Measurements from ENCODE around the gene RELA. TPM values are rescaled to one million over a fixed set of nuclear protein-coding genes. Genes with fewer than 3 reads are reported as not detected.
A peak's percentile ranks its signal among the peaks of the same experiment; 100 is the strongest.

RELA gene
- total and polyA plus RNA-seq, 5 experiments from 2014 or later, result 38.4 to 184 (median 69.8) TPM

DNA sequence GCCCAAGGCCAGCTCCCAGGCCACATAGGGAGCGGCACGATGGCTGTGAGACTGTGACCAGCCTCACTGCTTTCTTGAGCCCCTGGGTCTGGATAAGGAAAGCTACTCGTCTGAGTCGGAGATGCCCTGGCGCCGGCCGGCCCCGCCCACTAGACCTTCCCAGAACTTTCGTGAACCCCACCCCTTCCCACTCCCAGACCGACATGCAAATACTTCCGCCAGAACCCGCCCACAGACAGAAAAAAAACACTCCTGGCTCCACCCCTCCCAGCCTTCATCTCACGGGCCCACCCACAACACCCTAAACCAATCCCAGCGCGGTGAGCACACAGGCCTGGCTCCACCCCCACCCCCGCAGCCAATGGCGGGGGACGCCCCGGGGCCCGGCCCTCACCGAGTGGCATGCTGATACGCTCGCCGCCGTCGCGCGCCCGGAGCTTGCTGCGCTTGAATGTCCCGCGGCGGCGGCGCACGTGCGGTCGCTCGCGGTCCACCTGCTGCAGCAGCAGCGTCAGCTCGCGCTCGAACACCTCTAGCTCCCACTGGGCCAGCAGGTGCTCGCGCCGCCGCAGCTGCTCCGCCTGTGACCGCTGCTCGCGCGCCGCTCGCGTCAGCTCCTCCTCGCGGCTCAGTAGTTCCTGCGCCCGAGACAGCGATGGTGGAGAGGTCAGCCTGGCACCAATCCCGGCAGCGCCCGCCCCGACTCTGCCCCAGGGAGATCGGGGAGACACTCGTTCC, 55.7 kb downstream of the RELA start:
- Mint-ChIP-seq H3K27ac (peak overlapping the region in 2 of 10 donors; percentile 14 to 57), H3K27me3 (no peaks in the 10 kb centered on the region), H3K4me1 (peaks cover 12 to 34% (median 30%) of the 10 kb centered on the region in 4 donors), H3K9me3 (no peaks in the 10 kb centered on the region), H3K36me3 (peaks cover 0 to 60% (median 6%) of the 10 kb centered on the region in 3 donors), H3K4me3 (peak overlapping the region in 1 of 10 donors; percentile 62)
- POLR2A ChIA-PET, result interaction anchor here (0.5 to 2.0 kb wide), 4 partner anchors 13 to 100 kb away, joined by 4 to 5 read pairs (median 4); no protein-coding TSS in a partner anchor
- ATAC-seq, result peak; percentile 32 to 37
- DNase-seq, result no peak

DNA sequence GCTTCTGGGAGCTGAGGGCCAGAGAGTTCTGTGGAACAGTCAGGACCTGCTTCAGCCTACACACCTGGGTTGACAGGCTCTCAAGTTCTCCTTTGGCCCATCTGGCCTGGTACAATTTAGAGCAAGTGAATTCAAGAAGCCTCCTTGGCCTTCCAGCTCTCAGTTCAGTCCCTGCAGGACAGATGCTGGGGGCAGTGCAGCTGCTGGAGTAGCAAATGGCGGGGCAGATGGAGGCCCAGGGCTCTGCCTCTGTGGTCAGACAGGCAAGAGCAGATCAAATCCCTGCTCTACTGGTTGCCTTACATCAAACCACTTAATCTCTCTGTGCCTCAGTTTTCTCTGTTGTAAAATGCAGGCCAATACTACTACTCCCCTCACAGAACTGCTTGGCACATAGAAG, 58.5 kb downstream of the RELA start:
- Mint-ChIP-seq H3K4me3 (no peak overlapping the region), H3K27me3 (no peaks in the 10 kb centered on the region), H3K4me1 (peaks cover 2 to 6% (median 5%) of the 10 kb centered on the region in 4 donors), H3K27ac (peak overlapping the region in 1 of 10 donors; percentile 9), H3K9me3 (no peaks in the 10 kb centered on the region), H3K36me3 (peaks cover 0 to 51% (median 6%) of the 10 kb centered on the region in 3 donors)
- ATAC-seq (no peak), DNase-seq (no peak)
- POLR2A ChIA-PET, result interaction anchor here (1.0 to 1.3 kb wide), 2 partner anchors 11 to 14 kb away, joined by 3 to 6 read pairs; partner anchors contain the start of gene PCNX3

Small RNA genes within 50 kb of the gene (microRNA-seq; reads per million reads assigned to microRNA genes)
- gene MIR4489 (ENCODE audit: borderline microRNAs expressed) (not detected), gene MIR4690 (ENCODE audit: borderline microRNAs expressed) (not detected)

Other genes starting within 250 kb of the RELA start
- 100 to 1,000 TPM; 375 to 414 TPM for gene NEAT1, start 240.1 kb downstream of the RELA start, total RNA-seq
- gene NEAT1, start 240.1 kb downstream of the RELA start, polyA plus RNA-seq, result 1 to 10 TPM; 1.3 to 2.9 (median 1.9) TPM
- over 10,000 TPM; 29,995 to 30,085 TPM for gene MALAT1, start 163.9 kb downstream of the RELA start, total RNA-seq
- gene MALAT1, start 163.9 kb downstream of the RELA start, polyA plus RNA-seq, result 1,000 to 10,000 TPM; 1,355 to 3,419 (median 2,188) TPM
- gene SCYL1, start 137.8 kb downstream of the RELA start, total RNA-seq, result 10 to 100 TPM; 69.0 to 70.6 TPM
- 10 to 100 TPM; 23.2 to 41.5 (median 33.5) TPM for gene SCYL1, start 137.8 kb downstream of the RELA start, polyA plus RNA-seq
- gene LTBP3, start 104.6 kb downstream of the RELA start, total RNA-seq, result 100 to 1,000 TPM; 258 to 261 TPM
- gene LTBP3, start 104.6 kb downstream of the RELA start, polyA plus RNA-seq, result 10 to 100 TPM in 2 of 3 donors, 1 to 10 TPM in 1; 7.3 to 35.0 (median 18.9) TPM
- 10 to 100 TPM; 31.5 to 32.7 TPM for gene ZNRD2, start 92.4 kb downstream of the RELA start, total RNA-seq
- gene ZNRD2, start 92.4 kb downstream of the RELA start, polyA plus RNA-seq, result 10 to 100 TPM; 62.9 to 86.3 (median 80.1) TPM
- gene FAM89B, start 90.4 kb downstream of the RELA start, total RNA-seq, result 10 to 100 TPM; 39.3 to 42.1 TPM
- gene FAM89B, start 90.4 kb downstream of the RELA start, polyA plus RNA-seq, result 100 to 1,000 TPM in 2 of 3 donors, 10 to 100 TPM in 1; 70.9 to 122 (median 101) TPM
- 100 to 1,000 TPM; 101 to 108 TPM for gene EHBP1L1, start 86.9 kb downstream of the RELA start, total RNA-seq
- 10 to 100 TPM; 10.8 to 19.8 (median 11.5) TPM for gene EHBP1L1, start 86.9 kb downstream of the RELA start, polyA plus RNA-seq
- gene KCNK7, start 67.1 kb downstream of the RELA start, total RNA-seq, result 1 to 10 TPM; 2.4 to 5.0 TPM
- gene KCNK7, start 67.1 kb downstream of the RELA start, polyA plus RNA-seq, result under 1 TPM in 1 of 3 donors, not detected in 2; 0.34 TPM
- 10 to 100 TPM; 61.6 to 66.3 TPM for gene MAP3K11, start 48.7 kb downstream of the RELA start, total RNA-seq
- 10 to 100 TPM in 2 of 3 donors, 1 to 10 TPM in 1; 8.7 to 20.5 (median 12.7) TPM for gene MAP3K11, start 48.7 kb downstream of the RELA start, polyA plus RNA-seq
- 10 to 100 TPM; 57.4 to 64.2 TPM for gene PCNX3, start 47.1 kb downstream of the RELA start, total RNA-seq
- 1 to 10 TPM in 2 of 3 donors, under 1 TPM in 1; 0.96 to 6.5 (median 2.2) TPM for gene PCNX3, start 47.1 kb downstream of the RELA start, polyA plus RNA-seq
- gene SIPA1, start 24.8 kb downstream of the RELA start, total RNA-seq, result 100 to 1,000 TPM; 155 to 157 TPM
- gene SIPA1, start 24.8 kb downstream of the RELA start, polyA plus RNA-seq, result 100 to 1,000 TPM; 118 to 238 (median 140) TPM
- 100 to 1,000 TPM; 105 to 125 TPM for gene KAT5, start 49.3 kb upstream of the RELA start, total RNA-seq
- 10 to 100 TPM; 38.0 to 57.3 (median 54.0) TPM for gene KAT5, start 49.3 kb upstream of the RELA start, polyA plus RNA-seq
- 10 to 100 TPM; 62.0 to 69.9 TPM for gene RNASEH2C, start 57.9 kb upstream of the RELA start, total RNA-seq
- gene RNASEH2C, start 57.9 kb upstream of the RELA start, polyA plus RNA-seq, result 10 to 100 TPM; 73.4 to 99.0 (median 98.2) TPM
- 10 to 100 TPM; 25.5 to 25.8 TPM for gene AP5B1, start 118.1 kb upstream of the RELA start, total RNA-seq
- gene AP5B1, start 118.1 kb upstream of the RELA start, polyA plus RNA-seq, result 10 to 100 TPM in 2 of 3 donors, 1 to 10 TPM in 1; 8.6 to 15.2 (median 10.2) TPM
- gene OVOL1, start 124.1 kb upstream of the RELA start, total RNA-seq, result not detected
- not detected for gene OVOL1, start 124.1 kb upstream of the RELA start, polyA plus RNA-seq
- gene SNX32, start 171.0 kb upstream of the RELA start, total RNA-seq, result 1 to 10 TPM; 2.1 to 2.2 TPM
- gene SNX32, start 171.0 kb upstream of the RELA start, polyA plus RNA-seq, result 1 to 10 TPM in 1 of 3 donors, under 1 TPM in 2; 0.39 to 1.5 (median 0.40) TPM
- 100 to 1,000 TPM; 486 to 532 TPM for gene CFL1, start 195.3 kb upstream of the RELA start, total RNA-seq
- gene CFL1, start 195.3 kb upstream of the RELA start, polyA plus RNA-seq, result 1,000 to 10,000 TPM; 2,347 to 2,575 (median 2,358) TPM
- gene MUS81, start 197.5 kb upstream of the RELA start, total RNA-seq, result 10 to 100 TPM; 91.9 to 97.8 TPM
- gene MUS81, start 197.5 kb upstream of the RELA start, polyA plus RNA-seq, result 10 to 100 TPM; 21.7 to 26.5 (median 24.5) TPM
- 10 to 100 TPM; 15.2 to 16.9 TPM for gene EFEMP2, start 209.9 kb upstream of the RELA start, total RNA-seq
- gene EFEMP2, start 209.9 kb upstream of the RELA start, polyA plus RNA-seq, result 1 to 10 TPM in 2 of 3 donors, not detected in 1; 1.8 to 2.5 TPM
- gene CTSW, start 216.9 kb upstream of the RELA start, total RNA-seq, result 10 to 100 TPM; 52.1 to 52.6 TPM
- 100 to 1,000 TPM; 255 to 495 (median 475) TPM for gene CTSW, start 216.9 kb upstream of the RELA start, polyA plus RNA-seq
- gene FIBP, start 225.6 kb upstream of the RELA start, total RNA-seq, result 10 to 100 TPM; 33.0 to 35.6 TPM
- 10 to 100 TPM; 74.9 to 97.6 (median 86.0) TPM for gene FIBP, start 225.6 kb upstream of the RELA start, polyA plus RNA-seq
- 10 to 100 TPM; 25.8 to 29.5 TPM for gene CCDC85B, start 227.8 kb upstream of the RELA start, total RNA-seq
- 10 to 100 TPM; 77.2 to 83.6 (median 83.0) TPM for gene CCDC85B, start 227.8 kb upstream of the RELA start, polyA plus RNA-seq
- gene FOSL1, start 237.5 kb upstream of the RELA start, total RNA-seq, result not detected
- under 1 TPM in 2 of 3 donors, not detected in 1; 0.17 to 0.22 TPM for gene FOSL1, start 237.5 kb upstream of the RELA start, polyA plus RNA-seq